ENCODE results near the gene GMPR. TPM values are rescaled to one million over a fixed set of nuclear protein-coding genes. Genes with fewer than 3 reads are reported as not detected.

GMPR gene
- total RNA-seq, 1 donor from 2014 or later, result 2.0 TPM

DNA sequence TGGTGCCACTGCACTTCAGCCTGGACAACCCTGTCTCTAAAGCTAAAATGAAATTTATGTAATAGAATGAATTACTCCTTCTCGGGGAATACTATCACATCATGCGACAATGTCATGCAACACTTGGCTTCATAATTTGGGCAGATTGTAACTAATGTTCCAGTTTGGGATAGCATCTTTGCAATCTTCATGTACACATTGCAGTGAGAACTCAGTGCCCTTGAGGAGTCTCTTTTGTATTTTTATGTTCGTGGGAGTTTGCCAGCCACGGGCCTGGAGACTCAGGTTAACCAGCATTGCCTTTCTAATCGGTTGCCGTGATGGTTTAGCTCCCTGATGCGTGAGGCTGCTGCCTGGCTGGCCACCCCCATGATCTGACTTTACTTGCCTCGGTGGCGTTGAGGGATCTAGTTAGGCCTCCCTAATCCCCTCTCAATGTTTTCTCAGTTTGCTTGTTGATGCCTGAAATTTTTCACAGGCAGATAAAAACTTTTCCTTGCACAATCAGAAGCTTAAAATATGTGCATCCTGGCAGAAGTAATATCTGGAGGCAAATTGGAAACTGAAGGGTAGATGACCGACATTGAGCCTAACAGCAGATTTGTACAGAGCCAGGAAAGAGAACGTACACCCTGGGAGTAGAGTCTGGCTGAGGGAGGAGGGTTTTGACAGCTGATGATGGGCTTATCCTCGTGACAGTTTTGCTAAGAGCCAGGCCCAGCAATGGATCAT is 2.4 kb downstream of the GMPR start:
- no peak overlapping the region for H3K4me3 ChIP-seq
- DNase-seq (ENCODE audit: extremely low spot score in 2 of 2), result peak in 1 of 2 donors; percentile 25
- H3K36me3 ChIP-seq, result no peaks in the 10 kb centered on the region
- intact Hi-C loops (cut with DNase I), result no loop called here
- H3K27me3 ChIP-seq, result no peaks in the 10 kb centered on the region
- peaks cover 34% of the 10 kb centered on the region for H3K4me1 ChIP-seq
- no peak for TF ChIP-seq POLR2AphosphoS5 (IDR thresholded peaks at IDR 0.05; ENCODE audit: insufficient read depth in 1 of 2, low read depth in 1 of 2)
- TF ChIP-seq POLR2A (IDR thresholded peaks at IDR 0.05), result no peak
- TF ChIP-seq, protein P1, sequence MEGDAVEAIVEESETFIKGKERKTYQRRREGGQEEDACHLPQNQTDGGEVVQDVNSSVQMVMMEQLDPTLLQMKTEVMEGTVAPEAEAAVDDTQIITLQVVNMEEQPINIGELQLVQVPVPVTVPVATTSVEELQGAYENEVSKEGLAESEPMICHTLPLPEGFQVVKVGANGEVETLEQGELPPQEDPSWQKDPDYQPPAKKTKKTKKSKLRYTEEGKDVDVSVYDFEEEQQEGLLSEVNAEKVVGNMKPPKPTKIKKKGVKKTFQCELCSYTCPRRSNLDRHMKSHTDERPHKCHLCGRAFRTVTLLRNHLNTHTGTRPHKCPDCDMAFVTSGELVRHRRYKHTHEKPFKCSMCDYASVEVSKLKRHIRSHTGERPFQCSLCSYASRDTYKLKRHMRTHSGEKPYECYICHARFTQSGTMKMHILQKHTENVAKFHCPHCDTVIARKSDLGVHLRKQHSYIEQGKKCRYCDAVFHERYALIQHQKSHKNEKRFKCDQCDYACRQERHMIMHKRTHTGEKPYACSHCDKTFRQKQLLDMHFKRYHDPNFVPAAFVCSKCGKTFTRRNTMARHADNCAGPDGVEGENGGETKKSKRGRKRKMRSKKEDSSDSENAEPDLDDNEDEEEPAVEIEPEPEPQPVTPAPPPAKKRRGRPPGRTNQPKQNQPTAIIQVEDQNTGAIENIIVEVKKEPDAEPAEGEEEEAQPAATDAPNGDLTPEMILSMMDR (IDR thresholded peaks at IDR 0.05), result no peak
- H3K27ac ChIP-seq, result no peak overlapping the region
- H3K9me3 ChIP-seq, result no peaks in the 10 kb centered on the region

DNA sequence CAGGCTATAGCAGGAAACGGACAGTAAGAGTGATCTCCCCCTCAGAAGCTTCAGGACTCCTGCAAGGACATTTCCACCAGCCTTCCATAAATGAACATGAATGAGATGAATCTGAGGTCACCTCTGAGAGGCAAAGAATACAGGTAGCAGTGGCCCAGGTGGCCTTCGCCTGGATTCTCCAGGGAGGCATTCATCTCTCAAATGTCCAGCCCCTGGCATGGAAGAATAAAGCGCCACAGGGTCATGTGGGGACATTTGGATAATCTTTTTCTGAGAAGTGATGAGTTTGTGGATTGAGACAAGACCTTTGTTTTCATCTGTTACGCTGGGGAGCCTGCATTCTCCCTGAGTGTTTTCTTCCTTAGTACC is 2.9 kb downstream of the GMPR start:
- Histone ChIP-seq H3K4me1 (peaks cover 28% of the 10 kb centered on the region), H3K27ac (no peak overlapping the region)

DNA sequence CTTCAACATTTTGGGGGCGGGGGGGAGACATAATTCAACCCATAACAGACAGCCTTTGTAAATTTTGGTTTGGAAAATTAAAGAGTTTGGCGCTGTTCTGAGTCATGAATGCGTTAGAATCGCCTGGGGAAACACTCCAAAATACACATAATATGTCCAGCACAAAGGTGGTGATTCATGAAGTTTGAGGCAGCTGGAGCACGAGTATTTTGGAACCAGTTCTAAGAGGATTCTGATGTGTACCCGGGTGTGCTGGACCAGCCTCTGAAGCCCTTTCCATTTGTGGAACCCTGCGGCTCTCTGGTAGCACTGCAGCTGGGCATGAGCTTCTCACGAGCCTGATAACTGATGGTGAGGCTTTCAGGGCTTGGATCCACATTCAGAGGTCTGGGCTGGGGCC is 4.7 kb downstream of the GMPR start:
- Histone ChIP-seq H3K4me3 (no peak overlapping the region), H3K4me1 (peaks cover 17% of the 10 kb centered on the region), H3K27me3 (no peaks in the 10 kb centered on the region), H3K27ac (no peak overlapping the region), H3K9me3 (no peaks in the 10 kb centered on the region), H3K36me3 (no peaks in the 10 kb centered on the region)
- no peak for DNase-seq (ENCODE audit: extremely low spot score in 2 of 2)
- intact Hi-C loops (cut with DNase I), result no loop called here
- TF ChIP-seq POLR2A (IDR thresholded peaks at IDR 0.05) (no peak), POLR2AphosphoS5 (IDR thresholded peaks at IDR 0.05; ENCODE audit: insufficient read depth in 1 of 2, low read depth in 1 of 2) (no peak)
- TF ChIP-seq, protein P1 (IDR thresholded peaks at IDR 0.05), result no peak

More for the DNA sequence above, 2.9 kb downstream of the GMPR start:
- peak in 1 of 2 donors; percentile 74 for DNase-seq (ENCODE audit: extremely low spot score in 2 of 2)
- Histone ChIP-seq H3K36me3 (no peaks in the 10 kb centered on the region), H3K27me3 (no peaks in the 10 kb centered on the region), H3K9me3 (no peaks in the 10 kb centered on the region), H3K4me3 (no peak overlapping the region)
- intact Hi-C loops (cut with DNase I), result no loop called here
- TF ChIP-seq POLR2A (IDR thresholded peaks at IDR 0.05) (no peak), POLR2AphosphoS5 (IDR thresholded peaks at IDR 0.05; ENCODE audit: insufficient read depth in 1 of 2, low read depth in 1 of 2) (no peak)
- TF ChIP-seq, protein P1 (IDR thresholded peaks at IDR 0.05), result no peak

DNA sequence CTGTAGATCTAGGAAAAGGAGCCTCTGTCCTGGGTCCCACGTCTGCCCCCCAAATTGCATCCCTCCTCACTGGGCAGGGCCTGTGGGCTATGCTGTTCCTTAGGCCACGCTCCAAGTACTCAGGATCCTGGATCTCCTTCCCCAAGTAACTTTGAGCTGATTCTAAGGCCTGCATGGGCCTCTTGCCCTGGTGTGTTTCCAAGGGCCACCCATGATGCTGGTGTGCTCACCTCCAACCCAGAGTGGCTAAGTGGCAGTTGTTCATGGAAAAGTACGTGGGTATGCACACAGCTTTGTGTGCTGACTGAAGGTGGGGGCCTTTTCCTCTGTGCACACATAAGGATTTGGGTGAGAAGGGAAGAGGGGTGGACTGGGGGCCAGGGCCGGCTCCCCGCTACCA is 5.3 kb downstream of the GMPR start:
- Histone ChIP-seq H3K4me1 (peaks cover 17% of the 10 kb centered on the region), H3K27me3 (no peaks in the 10 kb centered on the region), H3K4me3 (no peak overlapping the region), H3K9me3 (no peaks in the 10 kb centered on the region), H3K36me3 (no peaks in the 10 kb centered on the region), H3K27ac (no peak overlapping the region)
- TF ChIP-seq POLR2AphosphoS5 (IDR thresholded peaks at IDR 0.05; ENCODE audit: insufficient read depth in 1 of 2, low read depth in 1 of 2), result no peak
- TF ChIP-seq POLR2A (IDR thresholded peaks at IDR 0.05), result no peak
- TF ChIP-seq, protein P1 (IDR thresholded peaks at IDR 0.05), result no peak
- no peak for DNase-seq (ENCODE audit: extremely low spot score in 2 of 2)
- intact Hi-C loops (cut with DNase I), result no loop called here

DNA sequence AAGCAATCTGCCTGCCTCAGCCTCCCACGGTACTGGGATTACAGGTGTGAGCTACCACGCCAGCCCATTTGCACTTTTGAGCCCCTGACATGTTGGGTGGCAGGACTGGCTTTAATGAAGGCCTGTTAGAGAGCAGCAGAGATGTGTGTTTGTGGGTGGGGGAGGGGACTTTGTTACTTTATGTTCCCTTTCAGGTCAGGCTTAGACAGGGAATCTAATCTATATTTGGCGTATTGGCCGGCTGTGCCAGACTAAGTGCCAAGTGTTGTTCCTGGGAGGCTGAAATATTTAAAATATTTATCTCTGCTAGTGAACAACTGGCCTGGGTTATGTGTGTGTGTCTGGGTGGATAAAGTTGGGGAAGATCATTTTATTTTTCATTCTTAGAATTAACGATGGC is 6.1 kb downstream of the GMPR start:
- H3K36me3 ChIP-seq, result no peaks in the 10 kb centered on the region
- peaks cover 14% of the 10 kb centered on the region for H3K4me1 ChIP-seq
- intact Hi-C loops (cut with DNase I), result no loop called here
- DNase-seq (ENCODE audit: extremely low spot score in 2 of 2), result peak in 1 of 2 donors; percentile 22
- H3K9me3 ChIP-seq, result no peaks in the 10 kb centered on the region
- no peaks in the 10 kb centered on the region for H3K27me3 ChIP-seq
- no peak overlapping the region for H3K27ac ChIP-seq
- H3K4me3 ChIP-seq, result no peak overlapping the region
- TF ChIP-seq POLR2A (IDR thresholded peaks at IDR 0.05) (no peak), POLR2AphosphoS5 (IDR thresholded peaks at IDR 0.05; ENCODE audit: insufficient read depth in 1 of 2, low read depth in 1 of 2) (no peak)
- TF ChIP-seq, protein P1 (IDR thresholded peaks at IDR 0.05), result no peak
